Fibroblast of villous mesenchyme (primary cell): Measurements from ENCODE around the gene MBOAT1. TPM values are rescaled to one million over a fixed set of nuclear protein-coding genes. Genes with fewer than 3 reads are reported as not detected.

Experiments used
- DNase-seq: peaks from one replicate; pipeline ENCODE4 v3.0.0-alpha.2; 2010; ENCODE audit warnings: low read depth
- H3K4me3 ChIP-seq: 2 replicates; pipeline ENCODE4 v1.5.1; 2011; ENCODE audit warnings: low read depth, mild to moderate bottlenecking, low read length
- CTCF ChIP-seq: IDR thresholded peaks from 2 replicates; pipeline ENCODE4 v1.5.1; 2012; ENCODE audit warnings: low read depth, mild to moderate bottlenecking, low read length; ENCODE audit not compliant: insufficient read depth
- total RNA-seq: library from RNA; depleted of rRNA; stranded (reverse); fragments of >200 nt; gene quantifications from 2 replicates; pipeline ENCODE4 v1.2.3, GENCODE V29; 2012

MBOAT1 gene
- total RNA-seq, 1 donor = 22.9 TPM

GRCh38 chr6:20234136-20234535 is 21.9 kb upstream of the MBOAT1 start:
- peak; percentile 64 for DNase-seq
- H3K4me3 ChIP-seq = no peak overlapping the region
- TF ChIP-seq CTCF = no peak

GRCh38 chr6:20233007-20233730 is 20.9 kb upstream of the MBOAT1 start:
- no peak for DNase-seq
- no peak for TF ChIP-seq CTCF
- H3K4me3 ChIP-seq = no peak overlapping the region

GRCh38 chr6:20232188-20232587 is 19.9 kb upstream of the MBOAT1 start:
- no peak overlapping the region for H3K4me3 ChIP-seq
- TF ChIP-seq CTCF = no peak
- DNase-seq = no peak

DNA sequence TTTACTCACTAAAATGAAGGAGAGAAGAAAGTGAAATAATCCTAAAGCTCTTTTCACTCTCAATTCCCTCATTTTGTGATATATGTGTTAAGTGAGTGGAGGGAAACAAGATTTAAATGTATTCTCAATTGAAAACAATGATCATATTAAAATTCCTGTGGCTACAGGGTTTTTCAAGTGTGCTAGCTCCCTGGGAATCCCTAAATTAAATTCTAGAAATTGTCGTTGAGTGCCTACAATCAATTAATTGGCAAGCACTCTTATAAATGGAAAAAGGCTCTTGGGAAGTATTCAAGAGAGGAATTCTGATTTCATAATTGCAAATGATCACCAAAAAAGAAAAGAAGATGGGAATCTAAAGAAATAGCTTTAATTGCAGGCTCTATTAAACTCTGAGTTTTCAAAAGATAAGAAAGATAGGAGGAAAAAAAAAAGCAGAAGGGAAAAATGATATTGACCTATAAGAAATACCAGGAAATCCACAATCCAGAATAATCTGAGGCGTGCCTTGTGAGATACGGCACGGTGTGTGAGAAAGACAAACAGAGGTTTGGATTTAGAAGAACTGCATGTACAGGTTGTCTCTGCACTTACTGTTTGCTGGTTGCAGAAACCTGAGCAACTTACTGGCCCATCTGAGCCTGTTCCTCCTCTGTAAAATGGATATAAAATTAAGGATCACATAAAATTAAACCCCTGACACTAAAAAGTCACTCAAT is 18.3 kb upstream of the MBOAT1 start:
- H3K4me3 ChIP-seq = no peak overlapping the region
- no peak for TF ChIP-seq CTCF
- DNase-seq = no peak

GRCh38 chr6:20229881-20230280 is 17.6 kb upstream of the MBOAT1 start:
- TF ChIP-seq CTCF = no peak
- no peak overlapping the region for H3K4me3 ChIP-seq
- no peak for DNase-seq

- H3K4me3 ChIP-seq = no peak overlapping the region
- DNase-seq = no peak
- no peak for TF ChIP-seq CTCF
Measured at GRCh38 chr6:20227350-20227749, 15.1 kb upstream of the MBOAT1 start.
